ENCODE measurements around the gene MINAR1.

DNA sequence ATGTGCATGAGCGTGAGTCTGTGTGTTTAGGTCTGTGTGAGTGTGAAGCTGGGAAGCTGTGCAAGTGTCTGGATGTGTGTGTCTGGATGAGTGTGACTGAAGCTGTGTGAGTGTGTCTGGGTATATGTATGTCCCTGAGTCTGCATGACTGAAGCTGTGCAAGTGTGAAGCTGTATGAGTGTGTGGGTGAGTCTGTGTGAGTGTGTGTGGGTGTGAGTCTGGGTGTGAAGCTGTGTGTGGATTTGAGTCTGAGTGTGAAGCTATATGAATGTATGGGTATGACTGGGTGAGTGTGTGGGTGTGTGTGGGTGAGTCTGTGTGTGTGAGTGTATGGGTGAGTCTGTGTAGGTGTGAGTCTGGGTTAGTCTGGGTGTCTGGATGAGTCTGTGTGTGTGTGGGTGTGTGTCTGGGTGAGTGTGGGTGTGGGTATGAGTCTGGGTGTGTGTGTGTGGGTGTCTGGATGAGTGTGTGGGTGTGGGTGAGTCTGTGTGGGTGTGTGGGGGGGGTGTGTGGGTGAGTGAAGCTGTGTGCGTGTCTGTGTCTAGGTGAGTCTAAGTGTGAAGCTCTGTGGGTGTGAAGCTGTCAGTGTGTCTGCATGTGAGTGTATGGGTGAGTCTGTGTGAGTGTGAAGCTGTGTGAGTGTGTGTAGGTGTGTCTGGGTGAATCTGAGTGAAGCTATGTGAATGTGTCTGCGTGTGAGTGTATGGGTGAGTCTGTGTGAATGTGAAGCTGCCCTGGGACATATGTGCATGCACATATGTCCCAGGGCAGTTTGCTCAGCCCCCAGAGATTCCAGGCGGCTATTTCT, 20.3 kb downstream of the MINAR1 start:
- TF ChIP-seq, protein P1, sequence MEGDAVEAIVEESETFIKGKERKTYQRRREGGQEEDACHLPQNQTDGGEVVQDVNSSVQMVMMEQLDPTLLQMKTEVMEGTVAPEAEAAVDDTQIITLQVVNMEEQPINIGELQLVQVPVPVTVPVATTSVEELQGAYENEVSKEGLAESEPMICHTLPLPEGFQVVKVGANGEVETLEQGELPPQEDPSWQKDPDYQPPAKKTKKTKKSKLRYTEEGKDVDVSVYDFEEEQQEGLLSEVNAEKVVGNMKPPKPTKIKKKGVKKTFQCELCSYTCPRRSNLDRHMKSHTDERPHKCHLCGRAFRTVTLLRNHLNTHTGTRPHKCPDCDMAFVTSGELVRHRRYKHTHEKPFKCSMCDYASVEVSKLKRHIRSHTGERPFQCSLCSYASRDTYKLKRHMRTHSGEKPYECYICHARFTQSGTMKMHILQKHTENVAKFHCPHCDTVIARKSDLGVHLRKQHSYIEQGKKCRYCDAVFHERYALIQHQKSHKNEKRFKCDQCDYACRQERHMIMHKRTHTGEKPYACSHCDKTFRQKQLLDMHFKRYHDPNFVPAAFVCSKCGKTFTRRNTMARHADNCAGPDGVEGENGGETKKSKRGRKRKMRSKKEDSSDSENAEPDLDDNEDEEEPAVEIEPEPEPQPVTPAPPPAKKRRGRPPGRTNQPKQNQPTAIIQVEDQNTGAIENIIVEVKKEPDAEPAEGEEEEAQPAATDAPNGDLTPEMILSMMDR (conservative IDR thresholded peaks at IDR 0.05), result no peak
- no peak for TF ChIP-seq EZH2 (IDR thresholded peaks at IDR 0.05; ENCODE audit: low read depth)
